Muscle layer of duodenum (tissue), 2 donors: Measurements from ENCODE around the gene HDAC4.

Source experiments
- H3K27ac ChIP-seq: one replicate; pipeline ENCODE4 v1.7.0; 2013; ENCODE audit warnings: mild to moderate bottlenecking, low read length
- H3K27me3 ChIP-seq: one replicate; pipeline ENCODE4 v1.7.0; 2013; ENCODE audit warnings: low read depth, mild to moderate bottlenecking, control low read depth, low read length
- H3K36me3 ChIP-seq, 2 donors: one replicate each; pipeline ENCODE4 v1.7.0; 2013; ENCODE audit warnings: low read length in 2 of 2, control low read depth in 1 of 2, mild to moderate bottlenecking in 1 of 2; ENCODE audit not compliant: insufficient read depth in 2 of 2, control insufficient read depth in 1 of 2
- H3K4me1 ChIP-seq, 2 donors: one replicate each; pipeline ENCODE4 v1.7.0; 2013; ENCODE audit warnings: low read length in 2 of 2, mild to moderate bottlenecking in 2 of 2, control low read depth in 1 of 2, moderate library complexity in 1 of 2; ENCODE audit not compliant: insufficient read depth in 2 of 2, control insufficient read depth in 1 of 2
- H3K4me3 ChIP-seq, 2 donors: one replicate each; pipeline ENCODE4 v1.7.0; 2013; ENCODE audit warnings: low read length in 2 of 2, low read depth in 1 of 2, mild to moderate bottlenecking in 1 of 2
- H3K9me3 ChIP-seq, 2 donors: one replicate each; pipeline ENCODE4 v1.7.0; 2013; ENCODE audit warnings: low read length in 2 of 2, control low read depth in 1 of 2, mild to moderate bottlenecking in 1 of 2; ENCODE audit not compliant: control insufficient read depth in 1 of 2
- donor health status: healthy.

The HDAC4 gene

DNA sequence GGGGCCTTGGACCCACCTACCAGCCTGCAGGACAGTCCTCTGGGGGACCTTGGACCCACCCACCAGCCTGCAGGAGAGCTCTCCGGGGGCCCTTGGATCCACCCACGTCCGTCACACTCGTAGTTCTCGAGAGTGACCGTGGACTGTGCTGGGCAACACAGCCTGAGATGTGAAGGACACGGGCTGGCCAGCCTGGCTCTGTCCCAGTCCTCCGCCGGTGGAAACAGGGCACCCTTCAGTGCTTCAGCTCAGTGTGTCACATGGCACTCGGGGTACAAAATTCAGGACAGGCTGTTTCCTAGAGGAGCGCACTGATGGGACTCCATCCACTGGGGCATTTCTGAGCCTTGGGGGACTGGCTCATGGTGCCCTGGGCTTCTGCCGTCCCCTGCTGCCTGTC, 341.0 kb downstream of the HDAC4 start:
- Histone ChIP-seq H3K27ac (no peak overlapping the region), H3K9me3 (peaks cover 0 to 9% of the 10 kb centered on the region in 2 donors), H3K27me3 (no peaks in the 10 kb centered on the region), H3K4me3 (no peak overlapping the region), H3K36me3 (peaks cover 24 to 76% of the 10 kb centered on the region in 2 donors), H3K4me1 (no peaks in the 10 kb centered on the region)

DNA sequence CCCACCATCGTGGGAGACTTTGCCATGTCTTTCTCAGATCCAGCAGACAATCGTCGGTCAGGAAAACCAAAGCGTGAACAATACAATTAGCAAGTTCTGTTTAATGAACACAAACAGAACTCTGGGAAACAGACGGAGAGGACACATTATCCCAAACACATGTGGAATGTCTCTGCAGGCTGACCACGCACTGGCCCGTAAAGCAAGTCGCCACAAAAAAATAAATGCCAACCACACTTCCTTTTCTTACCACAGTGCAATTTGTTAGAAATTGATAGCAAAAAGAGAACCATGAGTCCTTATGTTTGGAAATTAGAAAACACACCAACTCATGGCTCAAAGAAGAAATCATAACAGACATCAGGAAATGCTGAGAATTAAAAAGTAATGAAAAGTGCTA, 342.1 kb downstream of the HDAC4 start:
- peaks cover 25 to 76% of the 10 kb centered on the region in 2 donors for H3K36me3 ChIP-seq

DNA sequence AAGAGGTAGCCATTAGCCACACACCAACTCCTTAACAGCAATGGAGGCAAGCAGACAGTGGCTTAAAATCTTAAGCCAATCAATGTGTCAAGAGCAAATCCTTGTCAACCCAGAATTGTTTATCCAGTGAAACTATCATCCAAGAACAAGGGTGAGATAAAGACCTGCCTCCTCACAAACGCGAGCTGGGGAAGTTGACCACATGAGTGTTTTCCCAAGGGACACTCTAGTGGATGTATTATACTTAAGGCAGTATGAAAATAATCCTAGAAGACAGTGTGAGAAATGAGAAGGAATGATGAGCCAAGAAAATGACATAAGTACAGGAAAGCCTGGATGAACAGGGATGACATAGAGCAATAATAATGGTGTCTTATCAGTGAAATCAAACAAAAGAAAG, 343.3 kb downstream of the HDAC4 start:
- no peaks in the 10 kb centered on the region for H3K4me1 ChIP-seq
- H3K9me3 ChIP-seq = peaks cover 0 to 9% of the 10 kb centered on the region in 2 donors
- peaks cover 32 to 79% of the 10 kb centered on the region in 2 donors for H3K36me3 ChIP-seq
- H3K27me3 ChIP-seq = no peaks in the 10 kb centered on the region
- H3K27ac ChIP-seq = no peak overlapping the region
- H3K4me3 ChIP-seq = no peak overlapping the region

More for the DNA sequence above, 342.1 kb downstream of the HDAC4 start:
- Histone ChIP-seq H3K4me1 (no peaks in the 10 kb centered on the region), H3K27me3 (no peaks in the 10 kb centered on the region), H3K4me3 (no peak overlapping the region), H3K9me3 (peaks cover 0 to 9% of the 10 kb centered on the region in 2 donors), H3K27ac (no peak overlapping the region)

DNA sequence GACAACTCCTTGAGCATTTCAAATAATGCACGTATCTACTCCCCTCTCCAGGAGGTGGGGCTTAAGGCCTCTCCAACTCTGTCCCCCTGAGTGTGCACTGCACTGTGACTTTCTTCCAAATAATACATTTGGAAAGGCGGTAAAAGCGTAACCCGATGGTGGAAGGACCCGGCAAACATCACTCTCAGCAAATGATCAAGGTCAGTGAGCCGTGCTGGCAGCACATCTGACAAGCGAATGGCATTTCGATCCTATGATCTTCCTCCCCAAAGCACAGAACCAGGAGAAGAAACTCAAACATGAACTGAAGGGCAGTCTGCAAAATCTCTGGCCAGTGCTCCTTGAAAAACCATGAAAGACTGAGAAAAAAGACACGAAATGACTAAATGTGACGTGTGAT, 344.2 kb downstream of the HDAC4 start:
- Histone ChIP-seq H3K36me3 (peaks cover 30 to 81% of the 10 kb centered on the region in 2 donors), H3K27ac (no peak overlapping the region), H3K4me1 (no peaks in the 10 kb centered on the region), H3K27me3 (no peaks in the 10 kb centered on the region), H3K4me3 (no peak overlapping the region), H3K9me3 (peaks cover 0 to 9% of the 10 kb centered on the region in 2 donors)

DNA sequence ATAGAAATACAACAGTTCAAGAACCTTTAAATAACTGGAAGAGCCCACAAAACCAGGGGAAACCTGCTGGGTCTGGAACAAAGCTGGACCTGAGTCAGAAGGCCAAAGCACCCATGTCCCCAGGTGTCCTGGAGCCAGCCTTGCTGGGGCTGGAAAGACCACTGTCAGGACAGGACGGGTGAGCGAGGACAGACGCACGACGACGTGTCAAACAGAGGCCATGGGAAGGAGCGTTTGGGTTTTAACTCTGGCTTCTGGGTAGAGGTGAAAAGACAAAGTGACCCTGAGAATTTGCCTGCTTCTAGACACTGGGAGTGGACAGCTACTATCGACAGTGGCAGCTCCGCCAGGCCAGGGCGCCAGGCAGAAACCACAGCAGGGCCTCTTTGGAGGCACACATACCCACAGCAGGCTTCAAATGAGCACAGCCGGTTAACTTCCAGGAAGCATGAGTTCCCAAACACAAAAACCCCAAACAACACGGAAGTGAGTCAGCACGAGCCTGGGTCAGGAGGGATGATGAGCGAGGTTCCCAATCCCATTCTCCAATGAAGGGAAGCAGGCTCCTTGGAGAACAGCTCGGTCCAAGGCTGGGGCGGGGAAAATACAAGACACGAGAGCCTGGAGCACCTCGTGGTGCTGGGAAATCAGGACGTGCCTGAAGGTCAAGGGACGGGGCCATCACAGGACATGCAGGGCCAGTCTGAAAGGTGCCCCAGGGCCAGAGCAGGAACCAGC, 344.9 kb downstream of the HDAC4 start:
- H3K4me3 ChIP-seq = no peak overlapping the region
- no peak overlapping the region for H3K27ac ChIP-seq
- peaks cover 28 to 82% of the 10 kb centered on the region in 2 donors for H3K36me3 ChIP-seq

DNA sequence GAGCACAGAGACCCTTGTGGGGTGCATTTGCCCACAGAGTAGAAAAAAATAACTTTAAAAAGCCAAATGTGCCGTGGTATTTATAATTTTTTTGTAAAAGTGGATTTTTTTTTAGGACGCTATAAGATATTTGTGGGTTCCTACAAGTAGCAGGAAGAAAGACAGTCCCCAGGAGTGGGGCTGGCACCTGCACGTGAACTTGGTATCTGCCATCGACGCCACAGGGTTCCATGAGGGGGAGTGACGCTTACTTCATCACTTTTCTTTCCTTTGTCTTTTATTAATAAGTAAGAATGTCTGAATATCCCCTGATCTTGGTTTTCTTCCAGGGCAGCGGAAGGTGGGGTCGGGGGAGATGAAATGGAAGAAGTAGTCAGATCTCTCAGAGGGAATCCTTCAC, 345.9 kb downstream of the HDAC4 start:
- no peak overlapping the region for H3K27ac ChIP-seq
- H3K4me3 ChIP-seq = no peak overlapping the region
- peaks cover 35 to 83% of the 10 kb centered on the region in 2 donors for H3K36me3 ChIP-seq

More for the DNA sequence above, 344.9 kb downstream of the HDAC4 start:
- Histone ChIP-seq H3K4me1 (no peaks in the 10 kb centered on the region), H3K9me3 (peaks cover 0 to 9% of the 10 kb centered on the region in 2 donors), H3K27me3 (no peaks in the 10 kb centered on the region)

DNA sequence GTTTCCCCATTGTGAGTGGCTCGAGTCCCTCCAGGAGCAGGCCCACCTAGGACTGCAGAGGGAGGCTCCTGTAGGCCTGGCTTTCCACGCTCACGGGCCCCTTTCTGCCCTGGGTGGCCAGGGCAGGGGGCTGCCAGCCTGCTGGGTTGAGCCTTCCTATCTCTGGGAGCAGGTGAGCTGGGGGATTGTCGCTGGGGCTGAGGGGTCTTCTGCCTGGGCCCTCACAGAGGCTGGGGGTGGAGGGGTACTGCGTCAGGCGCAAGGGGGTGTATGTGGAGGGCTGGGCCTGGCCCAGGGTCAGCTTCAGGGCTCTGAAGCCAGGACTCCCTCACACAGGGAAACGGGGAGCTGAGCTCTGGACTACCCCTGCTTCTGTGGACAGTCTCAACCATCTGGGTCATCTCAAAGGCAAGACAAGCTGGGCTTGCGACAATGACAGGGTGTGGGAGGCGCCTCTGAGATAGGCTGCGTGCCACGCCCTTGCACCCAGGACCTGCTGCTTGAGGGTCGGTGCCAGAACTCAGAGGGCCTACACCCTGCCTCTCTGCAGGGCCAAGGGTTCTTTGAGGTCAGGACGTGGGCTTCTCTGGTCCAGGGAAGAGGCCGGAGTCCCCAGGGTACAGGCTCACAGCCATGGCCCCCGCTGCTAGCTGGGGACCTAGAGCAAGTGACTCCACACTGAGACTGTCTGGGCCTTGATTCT, 346.9 kb downstream of the HDAC4 start:
- Histone ChIP-seq H3K9me3 (peaks cover 0 to 9% of the 10 kb centered on the region in 2 donors), H3K27ac (no peak overlapping the region), H3K4me1 (no peaks in the 10 kb centered on the region), H3K27me3 (no peaks in the 10 kb centered on the region), H3K36me3 (peaks cover 35 to 89% of the 10 kb centered on the region in 2 donors), H3K4me3 (no peak overlapping the region)

More for the DNA sequence above, 345.9 kb downstream of the HDAC4 start:
- no peaks in the 10 kb centered on the region for H3K27me3 ChIP-seq
- H3K9me3 ChIP-seq = peaks cover 0 to 9% of the 10 kb centered on the region in 2 donors
- H3K4me1 ChIP-seq = no peaks in the 10 kb centered on the region

DNA sequence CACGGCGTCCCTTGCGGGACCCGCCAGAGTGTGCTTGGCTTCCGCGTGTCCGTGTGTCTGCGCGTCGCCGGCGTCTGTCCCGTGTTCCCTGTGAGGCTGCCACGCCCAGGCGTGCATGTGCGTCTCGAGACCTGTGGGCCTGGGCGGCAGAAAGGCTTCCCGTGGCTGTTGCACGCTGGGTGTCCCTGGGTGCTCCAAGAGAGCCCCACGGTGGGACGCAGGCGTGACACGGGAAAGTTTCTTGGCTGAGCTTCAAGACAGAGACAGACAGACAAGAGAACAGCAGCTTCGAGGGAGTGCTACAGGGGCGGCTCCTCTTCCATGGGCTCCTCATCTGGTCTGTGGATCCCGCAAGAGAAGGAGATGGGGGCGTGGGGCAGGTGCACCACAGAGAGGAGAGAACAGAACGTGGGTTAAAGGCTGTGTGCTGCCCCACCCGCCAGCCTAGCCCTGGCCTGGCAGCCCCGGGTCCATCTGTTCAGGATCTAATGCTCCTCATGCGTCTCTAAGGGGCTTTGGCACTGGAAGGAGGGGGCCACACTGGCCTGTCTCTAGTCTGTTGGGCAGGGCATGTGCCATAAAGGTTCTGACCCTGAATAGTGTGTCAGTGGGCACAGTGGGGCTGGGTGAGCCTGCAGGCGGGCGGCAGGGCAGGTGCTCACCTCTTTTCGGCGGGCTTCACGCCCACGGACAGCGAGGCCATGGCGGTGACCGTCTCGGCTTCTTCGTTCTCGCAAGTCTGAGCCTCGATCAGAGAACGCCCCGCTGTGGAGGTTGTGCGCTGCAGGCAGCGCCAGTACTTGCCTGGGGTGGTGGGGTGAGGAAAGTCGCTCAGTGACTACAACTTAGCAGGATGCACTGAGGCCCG, 347.8 kb downstream of the HDAC4 start:
- Histone ChIP-seq H3K36me3 (peaks cover 41 to 82% of the 10 kb centered on the region in 2 donors), H3K27ac (no peak overlapping the region)

DNA sequence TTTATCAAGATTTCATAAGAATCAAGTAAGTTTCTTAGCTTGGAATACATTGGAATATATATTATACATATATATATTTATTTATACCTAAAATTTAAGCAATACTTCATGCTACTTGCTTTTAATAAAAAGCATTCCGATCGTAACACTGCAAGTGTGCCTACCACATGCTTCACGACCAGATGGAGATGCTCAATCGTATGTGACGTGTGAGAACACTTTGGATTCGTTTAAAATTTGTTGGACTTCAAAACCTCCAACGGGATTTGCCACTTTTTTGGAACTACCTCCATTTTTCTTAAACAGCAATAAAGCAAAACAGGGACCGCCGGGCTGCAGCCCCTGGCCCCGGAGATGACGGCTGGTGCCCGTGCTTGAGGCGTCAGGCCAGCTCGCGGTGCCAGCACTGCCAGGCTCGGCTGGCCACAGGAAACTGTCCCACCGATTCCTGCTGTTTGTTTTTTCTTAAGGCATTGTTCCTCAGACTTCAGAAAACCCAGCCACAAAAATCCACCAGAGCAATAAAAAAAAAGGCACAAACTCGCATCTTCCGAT, 348.9 kb downstream of the HDAC4 start:
- Histone ChIP-seq H3K9me3 (no peaks in the 10 kb centered on the region), H3K27me3 (no peaks in the 10 kb centered on the region), H3K4me3 (no peak overlapping the region), H3K4me1 (no peaks in the 10 kb centered on the region), H3K36me3 (peaks cover 41 to 73% of the 10 kb centered on the region in 2 donors), H3K27ac (no peak overlapping the region)

More for the DNA sequence above, 347.8 kb downstream of the HDAC4 start:
- Histone ChIP-seq H3K4me1 (no peaks in the 10 kb centered on the region), H3K4me3 (no peak overlapping the region), H3K27me3 (no peaks in the 10 kb centered on the region), H3K9me3 (peaks cover 0 to 8% of the 10 kb centered on the region in 2 donors)

DNA sequence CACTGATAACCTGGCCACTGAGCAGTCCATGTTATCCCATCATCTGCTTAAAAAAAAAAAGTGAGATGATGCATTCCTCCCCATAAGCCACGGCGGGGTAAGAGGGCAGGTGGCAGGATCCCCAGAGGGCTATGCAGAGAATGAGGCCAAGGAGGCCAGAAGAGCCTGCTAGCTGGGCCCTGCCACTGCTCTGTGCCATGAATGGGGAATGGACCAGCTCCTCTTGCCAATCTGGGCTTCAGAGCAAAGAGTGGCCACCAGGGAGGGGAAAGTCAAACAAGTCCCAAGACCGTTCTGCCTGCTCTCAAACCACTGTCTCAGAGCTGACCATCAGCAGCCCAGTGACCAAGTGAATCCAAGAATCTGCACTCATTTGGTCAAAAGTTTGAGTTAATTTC, 350.6 kb downstream of the HDAC4 start:
- no peaks in the 10 kb centered on the region for H3K27me3 ChIP-seq

More for the DNA sequence above, 350.6 kb downstream of the HDAC4 start:
- Histone ChIP-seq H3K4me1 (no peaks in the 10 kb centered on the region), H3K4me3 (no peak overlapping the region), H3K27ac (no peak overlapping the region), H3K9me3 (no peaks in the 10 kb centered on the region), H3K36me3 (peaks cover 41 to 56% of the 10 kb centered on the region in 2 donors)
